Measurements from ENCODE around the gene PLXNA4.

The PLXNA4 gene

DNA sequence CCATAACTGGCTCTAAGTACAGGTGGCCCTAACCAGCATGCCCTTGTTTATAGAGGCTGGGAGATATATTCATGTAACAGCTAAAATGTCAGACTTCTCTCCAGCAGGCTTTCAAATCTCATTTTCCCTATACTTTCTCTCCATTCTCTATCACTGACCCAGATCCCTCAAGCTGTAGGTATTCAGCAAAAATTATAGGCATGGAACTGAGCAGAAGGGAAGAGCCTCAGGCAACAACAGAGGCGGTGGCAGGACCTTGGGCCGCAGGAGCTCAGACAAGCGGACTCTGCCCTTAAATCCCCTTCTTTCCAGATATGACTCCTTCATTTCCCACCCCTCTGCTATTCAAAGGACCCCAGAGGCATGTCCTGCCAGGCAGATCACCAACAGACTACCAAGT lies 417.4 kb downstream of the PLXNA4 start:
- TF ChIP-seq, protein P1, sequence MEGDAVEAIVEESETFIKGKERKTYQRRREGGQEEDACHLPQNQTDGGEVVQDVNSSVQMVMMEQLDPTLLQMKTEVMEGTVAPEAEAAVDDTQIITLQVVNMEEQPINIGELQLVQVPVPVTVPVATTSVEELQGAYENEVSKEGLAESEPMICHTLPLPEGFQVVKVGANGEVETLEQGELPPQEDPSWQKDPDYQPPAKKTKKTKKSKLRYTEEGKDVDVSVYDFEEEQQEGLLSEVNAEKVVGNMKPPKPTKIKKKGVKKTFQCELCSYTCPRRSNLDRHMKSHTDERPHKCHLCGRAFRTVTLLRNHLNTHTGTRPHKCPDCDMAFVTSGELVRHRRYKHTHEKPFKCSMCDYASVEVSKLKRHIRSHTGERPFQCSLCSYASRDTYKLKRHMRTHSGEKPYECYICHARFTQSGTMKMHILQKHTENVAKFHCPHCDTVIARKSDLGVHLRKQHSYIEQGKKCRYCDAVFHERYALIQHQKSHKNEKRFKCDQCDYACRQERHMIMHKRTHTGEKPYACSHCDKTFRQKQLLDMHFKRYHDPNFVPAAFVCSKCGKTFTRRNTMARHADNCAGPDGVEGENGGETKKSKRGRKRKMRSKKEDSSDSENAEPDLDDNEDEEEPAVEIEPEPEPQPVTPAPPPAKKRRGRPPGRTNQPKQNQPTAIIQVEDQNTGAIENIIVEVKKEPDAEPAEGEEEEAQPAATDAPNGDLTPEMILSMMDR (IDR thresholded peaks at IDR 0.05; ENCODE audit: low read depth, low read length): no peak
- no peak overlapping the region for H3K4me3 ChIP-seq (ENCODE audit: low read depth, low read length)

DNA sequence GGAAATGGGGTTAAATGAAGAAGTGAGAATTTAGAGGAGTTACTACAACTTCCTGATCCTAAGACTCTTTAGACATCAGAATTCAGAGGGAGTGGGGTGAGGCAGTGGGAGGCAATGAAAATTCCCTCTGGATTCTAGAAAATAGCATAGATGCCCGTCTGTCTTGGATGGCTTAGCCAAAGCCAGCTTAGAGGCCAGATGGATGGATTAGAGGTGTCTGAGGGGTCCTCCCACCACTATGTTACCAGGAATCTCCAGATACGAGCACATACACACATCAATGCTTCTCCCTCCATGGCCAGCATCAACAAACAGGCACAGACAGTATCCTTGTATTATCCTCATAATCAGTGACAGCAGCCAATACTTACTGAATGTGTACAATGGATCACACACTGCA lies 418.1 kb downstream of the PLXNA4 start:
- no peak overlapping the region for H3K4me3 ChIP-seq (ENCODE audit: low read depth, low read length)
- TF ChIP-seq, protein P1 (IDR thresholded peaks at IDR 0.05; ENCODE audit: low read depth, low read length): no peak

DNA sequence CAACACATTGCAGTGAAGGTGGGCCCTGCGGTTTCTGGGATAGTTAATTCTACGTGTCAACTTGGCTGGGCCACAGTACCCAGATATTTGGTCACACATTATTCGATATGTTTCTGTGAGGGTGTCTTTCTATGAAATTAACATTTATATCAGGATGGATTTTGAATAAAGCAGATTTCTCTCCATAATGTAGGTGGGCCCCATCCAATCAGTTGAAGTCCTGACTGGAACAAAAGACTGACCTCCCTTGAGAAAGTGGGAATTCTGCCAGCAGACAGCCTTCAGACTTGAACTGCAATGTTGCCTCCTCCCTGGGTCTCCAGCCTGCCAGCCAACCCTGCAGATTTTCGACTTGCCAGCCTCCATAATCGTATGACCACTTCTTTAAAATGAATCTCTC lies 420.6 kb downstream of the PLXNA4 start:
- no peak overlapping the region for H3K4me3 ChIP-seq (ENCODE audit: low read depth, low read length)
- TF ChIP-seq, protein P1 (IDR thresholded peaks at IDR 0.05; ENCODE audit: low read depth, low read length): no peak

DNA sequence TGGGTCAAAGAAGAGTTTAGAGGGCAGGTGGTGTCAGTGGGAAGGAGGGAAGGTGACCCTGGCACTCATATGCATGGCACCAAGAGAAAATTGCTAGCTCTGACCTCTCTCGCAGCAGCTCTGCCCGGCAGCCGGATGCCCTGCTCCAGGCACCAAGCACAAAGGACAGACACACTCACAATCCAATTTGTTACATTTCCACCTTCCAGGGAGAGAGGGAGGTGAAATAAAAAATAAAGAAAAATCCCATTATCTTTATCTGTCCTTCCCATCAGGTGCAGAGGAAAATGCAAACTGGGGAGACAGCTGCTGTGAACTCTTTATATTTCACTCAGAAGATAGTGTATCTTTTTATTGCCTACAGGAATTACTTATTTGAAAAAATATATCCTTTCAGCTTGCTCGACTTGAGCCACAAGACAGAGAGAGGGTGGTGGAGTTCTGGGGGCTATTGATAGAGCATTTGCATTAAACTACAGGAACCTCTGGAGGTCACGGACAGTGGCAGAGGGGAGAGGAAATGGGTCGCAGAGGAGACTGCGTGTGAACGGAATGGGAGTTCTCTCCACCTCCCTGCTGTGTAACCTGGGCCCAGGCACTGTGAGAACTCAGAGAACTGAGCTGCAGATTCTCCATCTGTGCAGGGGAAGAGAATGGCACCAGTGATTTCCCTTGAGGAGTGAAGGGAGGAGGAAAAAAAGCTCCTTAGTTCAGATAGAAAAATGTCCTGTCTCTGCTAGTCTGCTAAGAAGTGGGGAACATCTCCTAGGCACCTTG lies 421.4 kb downstream of the PLXNA4 start:
- TF ChIP-seq, protein P1 (IDR thresholded peaks at IDR 0.05; ENCODE audit: low read depth, low read length): no peak
- H3K4me3 ChIP-seq (ENCODE audit: low read depth, low read length): no peak overlapping the region

DNA sequence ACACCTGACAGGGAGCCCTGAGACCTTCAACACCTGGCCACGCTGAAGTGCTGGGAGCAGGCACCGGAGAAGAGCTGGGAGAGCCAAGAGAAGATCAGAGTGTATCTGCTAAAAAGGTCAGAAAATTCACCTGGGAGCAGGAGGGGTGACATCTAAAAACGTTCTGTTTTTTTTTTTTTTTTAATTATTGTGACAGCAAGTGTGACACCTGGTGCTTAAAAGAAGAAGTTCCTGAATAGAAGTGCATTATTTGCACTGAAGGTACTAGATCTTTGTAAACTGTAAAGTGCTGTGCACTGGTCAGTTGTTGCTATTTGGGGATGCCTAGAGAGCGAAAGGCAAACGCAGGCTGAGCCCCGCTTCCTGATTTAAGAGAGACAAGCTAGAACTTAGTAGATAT lies 422.0 kb downstream of the PLXNA4 start:
- TF ChIP-seq, protein P1 (IDR thresholded peaks at IDR 0.05; ENCODE audit: low read depth, low read length): no peak
- H3K4me3 ChIP-seq (ENCODE audit: low read depth, low read length): no peak overlapping the region

DNA sequence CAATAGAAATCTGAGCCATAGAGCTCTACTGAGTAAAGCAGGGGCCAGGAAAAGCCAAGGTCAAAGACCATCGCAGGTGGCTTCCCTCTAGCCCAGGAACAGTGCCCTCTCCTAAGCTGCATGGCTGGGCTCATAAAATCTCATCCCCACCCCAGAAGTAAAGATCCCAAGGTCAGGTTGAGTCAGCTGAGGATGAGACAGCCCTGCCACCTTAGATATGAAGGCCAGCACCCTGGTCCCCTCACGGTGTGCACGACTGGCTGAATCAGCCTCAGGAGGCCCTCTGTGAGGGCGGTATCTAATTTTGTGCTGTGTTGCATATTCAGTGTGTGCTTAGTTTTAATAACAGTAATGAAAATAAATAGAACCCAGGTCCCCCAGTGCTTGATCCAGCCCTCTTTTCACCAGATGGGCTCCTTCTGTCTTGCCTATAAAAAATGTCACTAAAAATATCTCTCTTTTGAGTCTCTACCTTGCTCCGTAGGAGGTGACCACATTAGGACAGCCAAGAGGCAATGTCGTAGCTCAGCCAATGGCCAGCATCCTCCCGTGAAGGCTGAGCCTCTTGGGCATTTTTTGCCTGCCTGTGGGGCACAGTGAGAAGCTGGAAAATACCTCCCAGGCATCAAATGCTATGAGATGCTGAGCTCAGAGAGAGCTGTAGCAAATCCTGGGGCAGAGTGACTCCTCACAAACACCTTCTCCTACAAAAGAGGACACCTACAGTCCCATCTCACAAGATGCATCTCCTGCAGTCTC lies 424.0 kb downstream of the PLXNA4 start:
- no peak overlapping the region for H3K4me3 ChIP-seq (ENCODE audit: low read depth, low read length)
- TF ChIP-seq, protein P1 (IDR thresholded peaks at IDR 0.05; ENCODE audit: low read depth, low read length): no peak

DNA sequence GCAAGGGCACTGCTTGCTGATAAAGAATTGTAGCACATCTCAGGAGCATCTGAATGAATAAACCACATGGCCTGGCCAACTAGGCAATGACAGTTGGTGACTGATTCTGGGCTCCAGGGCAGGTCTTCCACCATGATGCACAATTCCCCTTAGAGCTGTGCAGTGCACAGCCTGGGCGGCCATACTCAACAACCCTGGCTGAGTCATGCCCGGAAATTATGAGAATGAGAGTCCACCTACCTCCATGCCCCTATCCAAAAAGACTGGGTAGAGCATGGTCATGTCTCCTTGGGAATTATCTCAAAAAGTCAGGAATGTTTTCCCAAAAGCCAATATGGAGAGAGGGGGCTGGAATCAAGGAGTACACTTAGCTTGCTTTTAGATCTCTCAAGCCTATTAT lies 425.6 kb downstream of the PLXNA4 start:
- H3K4me3 ChIP-seq (ENCODE audit: low read depth, low read length): no peak overlapping the region
- TF ChIP-seq, protein P1 (IDR thresholded peaks at IDR 0.05; ENCODE audit: low read depth, low read length): no peak

Data from WI38 (cell line).